MM.1S (cell line): ENCODE measurements around the gene KCNIP3.

Experiments
- DNase-seq: peaks from one replicate; pipeline ENCODE4 v3.0.0-alpha.2; 2015
- H2AFZ ChIP-seq: fragments of 300-600 bp; sonication (generic); 2 replicates; pipeline ENCODE4 v1.6.0; 2016; ENCODE audit warnings: antibody characterized with exemption, low read length
- H3F3A ChIP-seq: fragments of 300-600 bp; sonication (generic); 2 replicates; pipeline ENCODE4 v1.6.1; 2016; ENCODE audit warnings: mild to moderate bottlenecking, antibody characterized with exemption, low read length, moderate library complexity, mixed read lengths; ENCODE audit not compliant: insufficient read depth
- H3K27ac ChIP-seq: fragments of 300-600 bp; sonication (generic); 2 replicates; pipeline ENCODE4 v1.5.1; 2016; ENCODE audit warnings: mild to moderate bottlenecking, low read length
- H3K27me3 ChIP-seq: fragments of 300-600 bp; sonication (generic); replicated peaks from 2 replicates; pipeline ENCODE4 v1.6.0; 2016; ENCODE audit warnings: low read length; ENCODE audit not compliant: insufficient read depth
- H3K36me3 ChIP-seq: fragments of 300-600 bp; sonication (generic); replicated peaks from 2 replicates; pipeline ENCODE4 v1.6.1; 2016; ENCODE audit warnings: mild to moderate bottlenecking, low read length, mixed read lengths; ENCODE audit not compliant: insufficient read depth
- H3K4me1 ChIP-seq: fragments of 300-600 bp; sonication (generic); 2 replicates; pipeline ENCODE4 v1.6.1; 2016; ENCODE audit warnings: low read length, mixed read lengths
- H3K4me2 ChIP-seq: fragments of 300-600 bp; sonication (generic); 2 replicates; pipeline ENCODE4 v1.6.0; 2016; ENCODE audit warnings: low read depth, low read length
- H3K4me3 ChIP-seq: fragments of 300-600 bp; sonication (generic); 2 replicates; pipeline ENCODE4 v1.5.1; 2016; ENCODE audit warnings: low read length, mixed read lengths
- H3K79me2 ChIP-seq: fragments of 300-600 bp; sonication (generic); 2 replicates; pipeline ENCODE4 v1.6.1; 2016; ENCODE audit warnings: mixed run types, low read length, mixed read lengths
- H3K9ac ChIP-seq: fragments of 300-600 bp; sonication (generic); 2 replicates; pipeline ENCODE4 v1.6.1; 2016; ENCODE audit warnings: low read length, mixed read lengths
- H3K9me2 ChIP-seq: fragments of 300-600 bp; sonication (generic); replicated peaks from 2 replicates; pipeline ENCODE4 v1.6.1; 2016; ENCODE audit warnings: mild to moderate bottlenecking, low read length, mixed read lengths; ENCODE audit not compliant: insufficient read depth
- H3K9me3 ChIP-seq: fragments of 300-600 bp; sonication (generic); replicated peaks from 2 replicates; pipeline ENCODE4 v1.6.1; 2016; ENCODE audit warnings: mild to moderate bottlenecking, low read length, mixed read lengths; ENCODE audit not compliant: insufficient read depth
- H4K20me1 ChIP-seq: fragments of 300-600 bp; sonication (generic); 2 replicates; pipeline ENCODE4 v1.6.1; 2016; ENCODE audit warnings: mild to moderate bottlenecking, low read length, moderate library complexity, mixed read lengths; ENCODE audit not compliant: insufficient read depth
- CTCF ChIP-seq: fragments of 300-600 bp; sonication (generic); IDR thresholded peaks from 2 replicates; pipeline ENCODE4 v1.5.1; 2016; ENCODE audit warnings: antibody characterized with exemption, low read length, mixed read lengths
- EZH2 ChIP-seq: fragments of 300-600 bp; sonication (generic); optimal IDR thresholded peaks from 2 replicates; pipeline ENCODE3; 2017; ENCODE audit warnings: low read depth, mild to moderate bottlenecking, antibody characterized with exemption, low read length, mixed read lengths
- EZH2phosphoT487 ChIP-seq: fragments of 300-600 bp; sonication (generic); IDR thresholded peaks from 2 replicates; pipeline ENCODE4 v1.6.1; 2018; ENCODE audit warnings: antibody characterized with exemption, low read length

The KCNIP3 gene

GRCh38 chr2:95380731-95381130 lies 83.6 kb downstream of the KCNIP3 start:
- H3K36me3 ChIP-seq = no peaks in the 10 kb centered on the region
- H3K27me3 ChIP-seq = peaks cover 15% of the 10 kb centered on the region
- no peak for DNase-seq
- no peak overlapping the region for H3K4me3 ChIP-seq
- no peak overlapping the region for H3K4me2 ChIP-seq
- H3K79me2 ChIP-seq = no peaks in the 10 kb centered on the region
- no peak overlapping the region for H2AFZ ChIP-seq
- no peaks in the 10 kb centered on the region for H3K9me2 ChIP-seq
- no peaks in the 10 kb centered on the region for H3K4me1 ChIP-seq
- H4K20me1 ChIP-seq = no peaks in the 10 kb centered on the region
- TF ChIP-seq CTCF (no peak), EZH2 (no peak), EZH2phosphoT487 (no peak)
- no peak overlapping the region for H3K27ac ChIP-seq
- H3K9ac ChIP-seq = no peak overlapping the region
- H3F3A ChIP-seq = no peaks in the 10 kb centered on the region
- H3K9me3 ChIP-seq = no peaks in the 10 kb centered on the region

DNA sequence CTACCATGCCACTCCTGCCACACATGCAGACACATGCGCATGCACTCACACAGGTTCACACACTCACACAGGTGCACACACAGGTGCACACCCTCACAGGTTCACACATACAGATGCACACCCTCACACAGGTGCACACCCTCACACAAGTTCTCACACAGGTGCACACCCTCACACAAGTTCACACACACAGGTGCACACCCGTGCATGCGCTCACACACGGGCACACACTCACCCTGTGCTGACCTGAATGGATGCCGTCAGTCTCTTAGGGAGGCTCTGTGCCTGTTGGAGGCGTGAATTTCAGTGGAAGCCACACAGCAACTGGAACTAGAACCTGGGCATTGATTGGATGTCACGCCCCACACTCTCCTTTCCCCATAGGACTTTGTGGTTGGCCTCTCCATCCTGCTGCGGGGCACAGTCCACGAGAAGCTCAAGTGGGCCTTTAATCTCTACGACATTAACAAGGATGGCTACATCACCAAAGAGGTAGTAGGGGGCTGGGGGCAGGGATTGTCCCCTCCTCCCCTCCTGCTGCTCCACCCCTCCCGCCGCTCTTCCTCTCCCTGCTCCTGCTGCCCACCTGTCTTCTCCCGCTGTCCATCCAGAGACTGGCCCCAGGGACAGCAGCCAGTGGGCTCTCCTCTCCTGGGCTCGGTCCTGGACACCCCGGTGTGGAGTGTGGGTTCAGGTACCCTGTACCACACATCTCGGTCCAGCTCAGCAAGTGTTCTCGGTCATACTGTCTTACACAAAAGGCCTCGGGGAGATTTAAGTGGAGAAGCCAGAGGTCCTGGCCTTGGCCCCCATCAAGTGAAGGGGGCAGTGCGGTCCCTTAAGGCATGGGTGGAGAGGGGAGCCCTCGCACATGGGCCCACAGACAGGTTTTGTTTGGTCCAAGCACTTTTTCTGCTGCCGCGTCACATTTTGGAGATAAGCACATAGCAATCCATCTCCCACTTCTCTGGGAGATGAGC lies 84.4 kb downstream of the KCNIP3 start:
- no peak for DNase-seq
- Histone ChIP-seq H3K36me3 (no peaks in the 10 kb centered on the region), H2AFZ (no peak overlapping the region), H3K9me2 (no peaks in the 10 kb centered on the region), H3K4me1 (no peaks in the 10 kb centered on the region), H3K4me2 (no peak overlapping the region), H3F3A (no peaks in the 10 kb centered on the region), H3K27me3 (peaks cover 21% of the 10 kb centered on the region), H4K20me1 (no peaks in the 10 kb centered on the region), H3K79me2 (no peaks in the 10 kb centered on the region), H3K4me3 (no peak overlapping the region), H3K9ac (no peak overlapping the region), H3K9me3 (no peaks in the 10 kb centered on the region), H3K27ac (no peak overlapping the region)
- no peak for TF ChIP-seq EZH2
- TF ChIP-seq EZH2phosphoT487 = no peak
- no peak for TF ChIP-seq CTCF

DNA sequence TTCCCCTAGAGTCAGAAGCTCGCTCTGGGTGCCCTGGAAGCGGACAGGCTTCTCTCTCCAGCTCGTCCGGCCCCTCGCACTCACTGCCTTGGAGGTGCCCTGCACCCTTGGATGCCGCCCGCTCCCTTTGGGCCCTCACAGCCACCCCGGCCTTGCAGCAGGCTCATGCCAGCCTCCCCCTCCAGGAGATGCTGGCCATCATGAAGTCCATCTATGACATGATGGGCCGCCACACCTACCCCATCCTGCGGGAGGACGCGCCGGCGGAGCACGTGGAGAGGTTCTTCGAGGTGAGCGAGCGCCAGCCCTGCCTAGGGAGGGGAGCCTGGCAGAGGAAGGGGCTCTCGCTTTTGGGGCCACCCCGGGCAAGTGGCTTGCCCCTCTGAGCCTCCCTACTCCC lies 85.0 kb downstream of the KCNIP3 start:
- Histone ChIP-seq H3K4me2 (no peak overlapping the region), H4K20me1 (no peaks in the 10 kb centered on the region), H3K9me3 (no peaks in the 10 kb centered on the region), H3K27me3 (peaks cover 15% of the 10 kb centered on the region; the same call in 1 of the 2 replicates), H3K9ac (no peak overlapping the region), H2AFZ (no peak overlapping the region), H3K4me3 (no peak overlapping the region), H3K27ac (no peak overlapping the region), H3K36me3 (no peaks in the 10 kb centered on the region), H3F3A (no peaks in the 10 kb centered on the region), H3K9me2 (no peaks in the 10 kb centered on the region), H3K79me2 (no peaks in the 10 kb centered on the region), H3K4me1 (no peaks in the 10 kb centered on the region)
- TF ChIP-seq CTCF = no peak
- no peak for TF ChIP-seq EZH2phosphoT487
- TF ChIP-seq EZH2 = no peak
- DNase-seq = no peak
